Central memory CD8-positive, alpha-beta T cell (primary cell): ENCODE results near the gene CLIC3.

Experiments used
- ATAC-seq: fragments of 150-1000 bp; cut with Tn5 transposase; replicated peaks from 2 replicates; pipeline ENCODE4 v1.10.0; 2022; ENCODE audit warnings: mild to moderate bottlenecking, moderate FRiP score, moderate number of reproducible peaks; ENCODE audit not compliant: poor library complexity, severe bottlenecking; ENCODE audit errors: extremely low read depth
- DNase-seq, 2 donors: peaks; one replicate each; pipeline ENCODE4 v3.0.0; 2021; ENCODE audit warnings: low spot score in 2 of 2
- H3K27ac Mint-ChIP-seq: one replicate; pipeline ENCODE4 v1.8.0; 2022; ENCODE audit warnings: low read depth, mild to moderate bottlenecking, moderate library complexity, mixed read lengths
- H3K27me3 Mint-ChIP-seq: one replicate; pipeline ENCODE4 v1.8.0; 2022; ENCODE audit warnings: mixed read lengths
- H3K36me3 Mint-ChIP-seq: one replicate; pipeline ENCODE4 v1.8.0; 2022; ENCODE audit warnings: mild to moderate bottlenecking, moderate library complexity, mixed read lengths; ENCODE audit not compliant: insufficient read depth
- H3K4me1 Mint-ChIP-seq: one replicate; pipeline ENCODE4 v1.8.0; 2022; ENCODE audit warnings: mixed read lengths
- H3K4me3 Mint-ChIP-seq: one replicate; pipeline ENCODE4 v1.8.0; 2022; ENCODE audit warnings: mild to moderate bottlenecking, moderate library complexity, mixed read lengths
- H3K9me3 Mint-ChIP-seq: one replicate; pipeline ENCODE4 v1.8.0; 2022; ENCODE audit warnings: mixed read lengths

The CLIC3 gene

GRCh38 chr9:136996361-136997292, at the start of gene CLIC3:
Gene CLIC3, minus strand, starts transcription at chr9:136996568. Its CDS starts 25 bp downstream, at chr9:136996543.
- peaks cover 44% of the 10 kb centered on the region for H3K4me1 Mint-ChIP-seq
- peak; percentile 34 for ATAC-seq
- peak; percentile 41 to 69 for DNase-seq
- no peaks in the 10 kb centered on the region for H3K9me3 Mint-ChIP-seq
- H3K27me3 Mint-ChIP-seq, result no peaks in the 10 kb centered on the region
- peak within 1 kb of the TSS; percentile 83 for H3K4me3 Mint-ChIP-seq
- peak within 1 kb of the TSS; percentile 95 for H3K27ac Mint-ChIP-seq
- peaks cover 33% of the 10 kb centered on the region for H3K36me3 Mint-ChIP-seq

- H3K27ac Mint-ChIP-seq, result no peak overlapping the region
- ATAC-seq (no peak), DNase-seq (no peak)
- H3K4me1 Mint-ChIP-seq, result peaks cover 20% of the 10 kb centered on the region
- H3K27me3 Mint-ChIP-seq, result peaks cover 13% of the 10 kb centered on the region
- peak overlapping the region; percentile 75 for H3K4me3 Mint-ChIP-seq
- peaks cover 13% of the 10 kb centered on the region for H3K36me3 Mint-ChIP-seq
- no peaks in the 10 kb centered on the region for H3K9me3 Mint-ChIP-seq
These were observed 49.1 kb upstream of the CLIC3 start for GRCh38 chr9:137045294-137046087.

GRCh38 chr9:137044502-137045177, 48.3 kb upstream of the CLIC3 start:
- Mint-ChIP-seq H3K9me3 (no peaks in the 10 kb centered on the region), H3K4me3 (peak overlapping the region; percentile 75), H3K36me3 (peaks cover 9% of the 10 kb centered on the region), H3K4me1 (peaks cover 15% of the 10 kb centered on the region), H3K27ac (no peak overlapping the region), H3K27me3 (peaks cover 4% of the 10 kb centered on the region)
- ATAC-seq (no peak), DNase-seq (no peak)

DNA sequence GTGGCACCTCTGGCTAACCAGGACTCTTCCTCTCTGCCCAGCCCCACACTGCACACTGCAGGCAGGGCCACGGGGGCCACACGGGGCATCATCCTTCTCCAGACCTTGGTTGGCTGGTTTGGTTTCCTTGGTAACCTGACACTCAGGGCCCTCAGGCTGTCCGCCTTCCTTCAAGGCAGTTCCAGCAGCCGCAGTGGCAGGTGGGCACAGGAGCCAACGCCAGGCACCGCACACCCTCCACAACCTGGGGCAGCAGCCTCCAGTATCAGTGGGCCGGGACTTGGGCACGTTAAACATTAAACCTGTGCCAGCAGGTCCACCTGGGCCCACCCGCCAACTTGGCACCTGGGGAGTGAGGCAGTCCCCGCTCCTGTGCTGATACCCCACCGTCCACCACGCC, 47.7 kb upstream of the CLIC3 start:
- peaks cover 7% of the 10 kb centered on the region for H3K36me3 Mint-ChIP-seq
- H3K4me1 Mint-ChIP-seq, result peaks cover 15% of the 10 kb centered on the region
- H3K27me3 Mint-ChIP-seq, result no peaks in the 10 kb centered on the region
- H3K4me3 Mint-ChIP-seq, result no peak overlapping the region
- ATAC-seq (no peak), DNase-seq (no peak)
- H3K9me3 Mint-ChIP-seq, result no peaks in the 10 kb centered on the region
- no peak overlapping the region for H3K27ac Mint-ChIP-seq

- Mint-ChIP-seq H3K4me3 (no peak overlapping the region), H3K4me1 (peaks cover 15% of the 10 kb centered on the region), H3K27ac (no peak overlapping the region), H3K9me3 (no peaks in the 10 kb centered on the region), H3K27me3 (no peaks in the 10 kb centered on the region), H3K36me3 (peaks cover 7% of the 10 kb centered on the region)
- ATAC-seq (no peak), DNase-seq (no peak)
These were observed 46.7 kb upstream of the CLIC3 start for GRCh38 chr9:137042751-137043727.

DNA sequence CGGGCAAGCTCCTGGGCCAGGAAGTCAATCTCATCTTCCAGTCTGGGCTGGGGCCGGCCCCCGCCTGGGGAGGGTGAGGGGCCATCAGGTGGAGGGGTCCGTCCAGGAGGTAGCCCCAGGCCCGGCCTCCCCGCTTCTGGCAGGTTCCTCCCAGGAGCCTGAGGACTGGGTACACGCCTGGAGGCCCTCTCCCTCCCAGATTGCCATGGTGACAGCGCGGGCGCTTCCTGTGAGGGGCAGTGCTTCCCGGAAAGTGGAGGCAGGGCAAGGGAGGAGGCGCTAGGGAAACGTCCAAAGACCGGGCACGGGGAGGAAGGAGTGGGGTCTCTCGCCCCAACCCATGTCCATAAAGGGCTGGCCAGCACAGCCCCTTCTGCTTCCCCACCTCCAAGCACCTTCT, 44.8 kb upstream of the CLIC3 start:
- Mint-ChIP-seq H3K27ac (no peak overlapping the region), H3K4me1 (peaks cover 10% of the 10 kb centered on the region), H3K36me3 (no peaks in the 10 kb centered on the region), H3K4me3 (no peak overlapping the region), H3K9me3 (no peaks in the 10 kb centered on the region), H3K27me3 (no peaks in the 10 kb centered on the region)
- ATAC-seq (no peak), DNase-seq (no peak)

DNA sequence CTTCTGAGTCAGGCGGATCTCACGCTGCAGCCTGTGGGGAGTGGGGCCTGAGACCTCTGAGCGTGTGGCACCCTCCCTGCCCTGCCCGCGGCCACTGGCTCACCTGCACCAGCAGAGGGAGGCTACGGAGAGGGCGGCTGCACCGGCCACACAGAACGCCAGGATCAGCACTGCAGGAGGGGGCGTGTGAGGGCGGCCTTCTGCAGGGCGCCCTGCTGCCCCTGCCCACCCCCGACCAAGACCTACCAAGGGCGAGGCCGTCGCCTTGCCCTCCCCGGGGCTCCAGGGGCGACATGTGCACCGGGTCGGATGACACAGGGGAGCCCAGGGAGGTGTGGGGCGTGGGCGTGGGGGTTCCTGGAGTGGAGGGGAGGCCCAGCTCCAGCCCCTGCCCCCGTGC, 44.2 kb upstream of the CLIC3 start:
- H3K27ac Mint-ChIP-seq, result no peak overlapping the region
- ATAC-seq, result no peak
- H3K4me3 Mint-ChIP-seq, result no peak overlapping the region
- H3K27me3 Mint-ChIP-seq, result no peaks in the 10 kb centered on the region
- H3K4me1 Mint-ChIP-seq, result peaks cover 10% of the 10 kb centered on the region
- H3K36me3 Mint-ChIP-seq, result no peaks in the 10 kb centered on the region
- no peak for DNase-seq
- no peaks in the 10 kb centered on the region for H3K9me3 Mint-ChIP-seq

GRCh38 chr9:137039611-137040366, 43.4 kb upstream of the CLIC3 start:
- H3K27me3 Mint-ChIP-seq, result no peaks in the 10 kb centered on the region
- no peak overlapping the region for H3K4me3 Mint-ChIP-seq
- no peak for DNase-seq
- no peaks in the 10 kb centered on the region for H3K9me3 Mint-ChIP-seq
- no peak for ATAC-seq
- H3K36me3 Mint-ChIP-seq, result no peaks in the 10 kb centered on the region
- no peak overlapping the region for H3K27ac Mint-ChIP-seq
- H3K4me1 Mint-ChIP-seq, result peaks cover 12% of the 10 kb centered on the region

DNA sequence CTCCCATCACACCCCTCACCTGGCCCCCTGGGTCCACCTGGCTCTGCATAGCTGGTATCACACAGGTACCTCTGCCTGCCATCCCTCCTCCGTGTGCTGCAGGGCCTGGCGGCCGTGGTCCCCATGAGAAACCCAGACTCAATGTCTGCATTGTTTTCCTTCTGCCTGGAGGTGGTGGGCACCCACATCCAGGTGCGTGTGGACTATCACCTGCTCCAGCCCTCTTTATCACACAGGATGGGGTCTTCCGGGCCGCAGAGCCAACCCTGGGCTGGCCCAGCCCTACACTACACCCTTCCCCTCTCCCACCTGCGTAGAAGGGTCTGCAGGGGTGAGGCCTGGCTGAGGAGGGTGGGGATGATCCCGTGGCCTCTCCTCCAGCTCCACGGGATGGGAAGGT, 42.5 kb upstream of the CLIC3 start:
- Mint-ChIP-seq H3K9me3 (no peaks in the 10 kb centered on the region), H3K27me3 (no peaks in the 10 kb centered on the region), H3K4me1 (peaks cover 14% of the 10 kb centered on the region), H3K36me3 (peaks cover 1% of the 10 kb centered on the region), H3K4me3 (no peak overlapping the region), H3K27ac (no peak overlapping the region)
- ATAC-seq, result no peak
- no peak for DNase-seq

- Mint-ChIP-seq H3K4me1 (peaks cover 22% of the 10 kb centered on the region), H3K36me3 (peaks cover 5% of the 10 kb centered on the region), H3K9me3 (no peaks in the 10 kb centered on the region), H3K27me3 (no peaks in the 10 kb centered on the region), H3K27ac (no peak overlapping the region), H3K4me3 (no peak overlapping the region)
- ATAC-seq (no peak), DNase-seq (no peak)
These were observed 41.1 kb upstream of the CLIC3 start for GRCh38 chr9:137037483-137037882.

DNA sequence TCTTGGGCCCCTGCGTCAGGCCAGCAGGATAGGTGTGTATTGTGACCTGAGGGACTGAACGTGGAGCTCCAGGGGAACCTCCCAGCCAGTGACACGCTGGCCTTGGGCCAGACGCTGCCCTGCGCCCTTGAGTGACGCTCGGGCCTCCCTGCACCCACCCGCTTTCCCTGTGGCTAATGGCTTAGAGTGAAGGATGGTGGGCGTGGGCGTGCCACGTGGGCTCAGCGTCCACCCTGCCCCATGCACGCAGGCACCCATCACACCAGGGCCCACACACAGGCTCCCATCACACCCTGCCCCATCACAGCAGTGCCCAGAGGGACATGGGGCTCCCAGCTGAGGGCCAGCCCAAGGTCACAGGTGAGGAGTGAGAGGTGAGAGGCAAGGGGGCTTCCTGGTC, 40.7 kb upstream of the CLIC3 start:
- no peak for DNase-seq
- H3K36me3 Mint-ChIP-seq, result peaks cover 5% of the 10 kb centered on the region
- no peak for ATAC-seq
- H3K4me3 Mint-ChIP-seq, result no peak overlapping the region
- H3K27ac Mint-ChIP-seq, result no peak overlapping the region
- H3K9me3 Mint-ChIP-seq, result no peaks in the 10 kb centered on the region
- peaks cover 27% of the 10 kb centered on the region for H3K4me1 Mint-ChIP-seq
- no peaks in the 10 kb centered on the region for H3K27me3 Mint-ChIP-seq
